NOMO-1 (cell line): ENCODE results near the gene CNTD1.

Source experiments
- DNase-seq, 2 experiments: peaks; one replicate each; lab custom pipeline; 2025; ENCODE audit not compliant: unreplicated experiment in 2 of 2; lab: John Stamatoyannopoulos, UW

The CNTD1 gene

GRCh38 chr17:42779304-42779935 is 19.2 kb upstream of the CNTD1 start:
- DNase-seq: no peak

- no peak for DNase-seq
These were observed 18.5 kb upstream of the CNTD1 start, which contains the start of gene WNK4 for GRCh38 chr17:42779936-42780850. Gene WNK4, plus strand, starts transcription at chr17:42780610. Its CDS starts 89 bp downstream, at chr17:42780699.

DNA sequence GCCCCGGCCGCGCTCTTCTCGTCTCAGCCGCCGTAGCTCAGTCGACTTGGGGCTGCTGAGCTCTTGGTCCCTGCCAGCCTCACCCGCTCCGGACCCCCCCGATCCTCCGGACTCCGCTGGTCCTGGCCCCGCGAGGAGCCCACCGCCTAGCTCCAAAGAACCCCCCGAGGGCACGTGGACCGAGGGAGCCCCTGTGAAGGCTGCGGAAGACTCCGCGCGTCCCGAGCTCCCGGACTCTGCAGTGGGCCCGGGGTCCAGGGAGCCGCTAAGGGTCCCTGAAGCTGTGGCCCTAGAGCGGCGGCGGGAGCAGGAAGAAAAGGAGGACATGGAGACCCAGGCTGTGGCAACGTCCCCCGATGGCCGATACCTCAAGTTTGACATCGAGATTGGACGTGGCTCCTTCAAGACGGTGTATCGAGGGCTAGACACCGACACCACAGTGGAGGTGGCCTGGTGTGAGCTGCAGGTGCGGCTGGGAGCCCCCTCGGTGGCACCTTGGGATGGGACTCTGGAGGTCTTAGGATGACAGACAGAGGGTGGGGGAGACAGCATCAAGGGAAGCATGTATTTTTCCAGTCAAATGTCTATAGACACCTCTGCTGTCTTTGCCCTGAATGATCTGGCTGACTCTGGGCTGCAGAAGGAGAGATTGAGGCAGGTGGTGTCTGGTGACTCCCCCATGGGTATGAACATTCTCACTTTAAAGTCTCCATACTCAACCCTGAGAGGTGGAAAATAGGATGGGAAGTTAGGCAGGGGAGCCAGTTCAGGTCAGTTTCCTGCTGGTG is 17.6 kb upstream of the CNTD1 start:
- DNase-seq: no peak

GRCh38 chr17:42781639-42782165 is 17.0 kb upstream of the CNTD1 start:
- DNase-seq: no peak

GRCh38 chr17:42782166-42783061 is 16.2 kb upstream of the CNTD1 start:
- DNase-seq: no peak

DNA sequence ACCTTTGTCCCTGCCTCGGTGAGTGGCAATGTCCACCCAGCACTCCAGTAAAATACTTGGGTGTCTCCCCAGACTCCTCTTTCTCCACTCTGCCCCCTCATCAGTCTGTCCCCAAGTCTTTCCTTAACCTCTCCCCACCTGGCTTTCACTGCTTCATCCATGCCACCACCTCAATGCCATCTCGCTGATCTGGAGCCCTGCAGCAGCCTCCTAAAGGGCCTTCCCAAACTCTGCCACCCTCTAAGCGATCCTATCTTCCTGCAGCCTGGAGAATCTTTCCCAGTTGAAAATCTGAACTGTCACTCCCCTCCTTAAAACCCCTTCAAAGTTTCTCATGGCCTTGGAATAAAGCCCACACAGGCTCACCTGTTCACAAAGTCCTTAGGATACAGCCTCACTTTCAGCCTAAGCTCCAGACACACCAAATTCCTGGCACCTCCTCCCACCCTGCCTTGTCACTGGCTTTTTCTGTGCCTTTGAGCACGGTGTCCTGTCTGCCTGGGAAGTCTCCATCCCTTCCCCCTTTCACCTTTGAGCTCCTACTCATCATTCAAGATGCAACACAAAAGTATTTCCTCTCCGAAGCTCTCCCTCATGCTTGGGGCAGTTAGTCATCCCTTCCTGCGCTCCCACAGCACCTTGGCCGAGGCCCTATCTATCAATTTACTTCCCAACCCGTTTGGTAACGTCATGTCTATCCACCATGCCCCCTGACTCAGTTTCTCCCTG is 15.4 kb upstream of the CNTD1 start:
- no peak for DNase-seq

GRCh38 chr17:42783791-42784138 is 14.9 kb upstream of the CNTD1 start:
- DNase-seq: no peak

- peak; percentile 10 to 15 for DNase-seq
These were observed 14.3 kb upstream of the CNTD1 start for GRCh38 chr17:42784409-42784808.

DNA sequence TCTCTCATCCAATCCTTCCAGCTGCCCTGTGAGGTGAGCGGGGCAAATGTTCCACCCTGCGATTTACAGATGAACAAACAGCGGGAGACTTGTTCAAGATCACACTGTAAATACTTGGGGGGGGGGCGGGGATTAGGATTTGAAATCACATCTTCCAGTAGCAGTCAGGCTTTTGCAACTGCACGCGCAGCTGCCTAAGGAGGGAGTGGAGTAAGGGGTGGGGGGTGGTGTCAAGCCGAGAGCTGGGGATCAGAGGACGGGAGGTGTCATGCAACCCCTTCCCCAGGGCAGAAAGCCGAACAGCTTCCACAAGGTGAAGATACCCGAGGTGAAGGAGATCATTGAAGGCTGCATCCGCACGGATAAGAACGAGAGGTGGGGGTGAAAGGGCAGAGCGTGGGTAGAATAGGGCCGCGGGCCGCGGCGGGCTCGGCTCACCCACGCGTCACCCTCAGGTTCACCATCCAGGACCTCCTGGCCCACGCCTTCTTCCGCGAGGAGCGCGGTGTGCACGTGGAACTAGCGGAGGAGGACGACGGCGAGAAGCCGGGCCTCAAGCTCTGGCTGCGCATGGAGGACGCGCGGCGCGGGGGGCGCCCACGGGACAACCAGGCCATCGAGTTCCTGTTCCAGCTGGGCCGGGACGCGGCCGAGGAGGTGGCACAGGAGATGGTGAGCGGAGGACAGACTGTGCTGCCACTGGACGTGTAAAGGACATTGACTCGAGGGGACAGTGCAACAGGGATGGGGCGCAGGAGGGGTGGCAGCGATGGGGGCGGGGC is 13.7 kb upstream of the CNTD1 start:
- no peak for DNase-seq

GRCh38 chr17:42787266-42787665 is 11.4 kb upstream of the CNTD1 start:
- no peak for DNase-seq

DNA sequence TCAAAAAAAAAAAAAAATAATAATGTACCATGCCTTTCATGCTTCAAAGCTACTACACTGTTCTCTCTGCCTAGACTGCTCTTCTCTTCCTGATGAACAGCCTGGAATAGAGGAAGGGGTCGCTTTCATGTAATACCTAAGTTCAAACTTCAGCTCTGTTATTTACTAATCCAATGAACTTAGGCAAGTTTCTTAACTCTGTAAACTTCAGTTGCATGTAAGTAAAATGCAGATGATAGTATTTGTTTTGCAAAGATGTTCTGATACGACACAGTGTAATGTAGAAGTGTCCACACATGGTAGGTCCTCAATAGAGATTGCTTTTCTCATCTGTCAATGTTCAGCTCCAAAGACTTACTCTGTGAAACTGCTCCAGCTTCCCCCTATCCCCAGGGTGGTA is 6.7 kb upstream of the CNTD1 start:
- no peak for DNase-seq

GRCh38 chr17:42792545-42792944 is 6.1 kb upstream of the CNTD1 start:
- no peak for DNase-seq

- DNase-seq: no peak
These were observed 3.6 kb upstream of the CNTD1 start for GRCh38 chr17:42795061-42795460.

- no peak for DNase-seq
These were observed 3.2 kb upstream of the CNTD1 start for GRCh38 chr17:42795465-42795864.

- no peak for DNase-seq
These were observed 2.4 kb upstream of the CNTD1 start for GRCh38 chr17:42796066-42796758.

- no peak for DNase-seq
These were observed 1.3 kb upstream of the CNTD1 start for GRCh38 chr17:42797067-42798007.

DNA sequence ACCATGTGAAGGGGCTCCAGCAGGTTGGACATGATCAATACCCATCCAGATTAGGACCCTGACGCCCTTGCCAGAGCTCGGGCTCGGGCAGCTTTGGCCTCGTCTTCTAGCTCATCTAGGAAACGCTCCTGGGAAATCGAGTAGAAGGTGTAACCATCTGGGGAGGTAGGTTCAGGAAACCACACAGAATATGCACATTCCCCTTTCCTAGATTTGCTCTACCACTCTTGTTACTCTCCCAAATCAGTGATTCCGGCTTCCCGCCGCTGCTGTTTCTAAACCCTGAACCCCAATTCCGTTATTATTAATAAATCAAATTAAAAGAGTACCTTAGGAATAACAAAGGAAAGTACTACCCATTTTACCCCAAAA is 664 bp upstream of the CNTD1 start:
- no peak for DNase-seq
